ELF-1 (cell line): ENCODE measurements around the gene DNM2.
"Not testable (repeated sequence)": the region's sequence is repeated elsewhere in the genome, so short reads cannot be mapped to it uniquely, and the experiment has no call there.

Experiments used
- DNase-seq: peaks from one replicate; pipeline ENCODE4 v3.0.0-alpha.2; 2016; ENCODE audit warnings: low read depth, low spot score

The DNM2 gene

GRCh38 chr19:10751109-10751953 is 33.5 kb downstream of the DNM2 start:
- no peak for DNase-seq

GRCh38 chr19:10752237-10752912 is 34.5 kb downstream of the DNM2 start:
- no peak for DNase-seq

GRCh38 chr19:10752913-10753704 is 35.2 kb downstream of the DNM2 start:
- no peak for DNase-seq

- DNase-seq, result no peak
Observed at GRCh38 chr19:10756371-10756770, 38.5 kb downstream of the DNM2 start.

GRCh38 chr19:10756791-10757190 is 38.9 kb downstream of the DNM2 start:
- no peak for DNase-seq

DNA sequence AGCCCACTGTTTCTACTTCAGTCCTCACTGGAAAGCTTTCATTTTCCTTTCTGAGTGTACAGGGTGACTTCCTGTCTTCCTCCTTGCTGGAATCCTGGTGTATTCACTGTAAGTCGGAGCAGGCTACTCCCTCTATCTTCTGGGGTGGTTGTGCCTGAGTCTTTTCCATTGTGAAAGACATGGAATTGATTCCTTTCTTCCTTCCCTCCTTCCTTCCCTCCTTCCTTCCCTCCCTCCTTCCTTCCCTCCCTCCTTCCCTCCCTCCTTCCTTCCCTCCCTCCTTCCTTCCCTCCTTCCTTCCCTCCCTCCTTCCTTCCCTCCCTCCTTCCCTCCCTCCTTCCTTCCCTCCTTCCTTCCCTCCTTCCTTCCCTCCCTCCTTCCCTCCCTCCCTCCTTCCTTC is 40.2 kb downstream of the DNM2 start:
- not testable (repeated sequence) for DNase-seq

- no peak for DNase-seq
Observed at GRCh38 chr19:10758978-10759377, 41.1 kb downstream of the DNM2 start.

DNA sequence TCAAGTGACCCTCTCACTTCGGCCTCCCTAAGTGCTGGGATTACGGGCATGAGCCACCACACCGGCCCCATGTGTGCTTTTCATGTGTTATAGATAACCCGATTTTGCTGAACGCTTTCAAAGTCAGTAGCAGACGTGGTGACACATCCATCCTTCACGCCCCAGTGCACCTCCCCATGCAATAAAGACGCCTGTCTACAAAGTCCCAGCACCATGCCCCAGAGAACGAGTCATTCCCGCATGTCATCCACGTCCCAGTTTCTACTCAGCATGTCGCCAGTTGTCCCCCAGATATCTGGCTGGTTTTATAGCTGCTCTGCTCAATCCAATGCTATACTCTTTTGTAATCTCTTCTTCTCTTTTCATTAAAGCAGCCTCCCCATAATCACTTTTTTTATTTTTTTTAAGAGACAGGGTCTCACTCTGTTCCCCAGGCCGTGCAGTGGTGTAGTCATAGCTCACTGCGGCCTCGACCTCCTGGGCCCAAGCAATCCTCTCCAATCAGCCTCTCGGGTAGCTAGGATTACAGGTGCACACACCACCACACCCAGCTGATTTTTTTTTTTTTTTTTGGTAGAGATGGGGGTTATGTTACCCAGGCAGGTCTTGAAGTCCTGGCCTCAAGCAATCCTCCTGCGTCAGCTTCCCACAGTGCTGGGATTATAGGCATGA is 42.5 kb downstream of the DNM2 start:
- DNase-seq, result no peak

DNA sequence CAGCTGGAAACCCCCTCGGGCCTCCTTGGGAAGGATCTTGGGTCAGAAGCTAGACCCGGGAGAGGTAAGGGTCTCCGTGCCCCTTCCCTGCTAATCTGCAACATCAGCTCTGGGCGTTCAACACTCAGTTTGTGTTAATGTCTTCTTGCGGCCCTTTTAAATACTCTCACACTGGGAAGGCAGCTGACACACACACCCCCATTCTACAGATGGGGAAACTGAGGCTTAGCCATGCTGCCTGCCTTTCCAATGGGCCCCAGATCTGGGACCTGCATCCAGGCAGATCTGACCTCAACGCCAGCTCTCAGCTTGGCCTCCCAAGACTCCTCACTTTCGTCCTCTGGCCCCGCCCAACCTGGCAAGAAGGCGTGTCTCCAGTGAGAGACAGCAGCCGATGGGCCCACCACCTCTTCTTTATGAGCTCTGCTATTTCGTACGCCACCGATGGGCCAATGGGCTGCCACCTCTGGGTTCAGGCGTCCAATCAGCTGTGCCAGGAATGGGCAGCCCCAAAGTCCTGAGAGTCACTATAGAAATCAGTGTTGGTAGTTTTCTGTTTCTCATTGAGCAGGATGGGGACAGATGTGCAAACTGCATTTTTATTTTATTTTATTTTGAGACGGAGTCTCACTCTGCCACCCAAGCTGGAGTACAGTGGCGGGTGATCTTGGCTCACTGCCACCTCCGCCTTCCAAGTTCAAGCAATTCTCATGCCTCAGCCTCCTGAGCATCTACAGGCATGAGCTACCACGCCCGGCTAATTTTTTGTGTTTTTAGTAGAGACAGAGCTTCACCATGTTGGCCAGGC is 43.8 kb downstream of the DNM2 start:
- peak; percentile 29 for DNase-seq

DNA sequence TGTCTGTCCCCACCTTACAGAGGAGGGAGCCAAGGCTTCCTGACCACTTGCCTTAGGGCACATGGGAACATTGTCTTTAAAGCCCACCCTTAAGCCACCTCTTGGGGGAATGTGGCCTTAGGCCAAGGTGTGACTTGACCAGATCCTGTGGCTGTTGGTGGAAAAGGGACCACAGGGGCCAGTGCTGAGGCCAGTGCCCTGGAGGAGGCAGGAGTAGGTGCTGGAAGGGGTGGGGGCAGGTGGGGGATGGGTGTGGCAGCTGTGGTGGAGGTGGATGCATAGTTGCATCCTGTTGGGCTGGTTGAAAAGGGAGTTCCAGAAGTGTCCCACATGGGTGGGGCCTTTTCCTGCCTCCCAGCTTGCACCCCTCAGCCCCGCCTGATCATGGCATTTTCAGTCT is 44.8 kb downstream of the DNM2 start:
- DNase-seq, result peak; percentile 61

DNA sequence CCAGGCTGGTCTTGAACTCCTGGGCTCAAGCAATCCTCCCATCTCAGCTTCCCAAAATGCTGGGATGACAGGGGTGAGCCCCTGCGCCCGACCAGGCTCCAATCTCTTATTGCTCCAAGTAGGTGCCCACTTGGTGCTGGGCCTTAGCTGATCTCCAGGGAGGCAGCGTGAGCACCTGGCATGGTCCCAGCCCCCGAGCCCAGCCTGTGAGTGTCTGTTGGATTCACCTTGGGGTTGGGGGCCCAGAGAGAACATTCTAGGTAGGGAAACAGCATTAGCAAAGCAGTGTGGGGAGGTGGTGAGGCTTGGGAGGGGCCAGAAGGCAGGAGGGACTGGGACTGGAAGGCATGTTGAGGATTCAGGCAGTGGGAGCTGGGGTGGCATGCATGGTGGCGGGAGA is 45.5 kb downstream of the DNM2 start:
- no peak for DNase-seq

DNA sequence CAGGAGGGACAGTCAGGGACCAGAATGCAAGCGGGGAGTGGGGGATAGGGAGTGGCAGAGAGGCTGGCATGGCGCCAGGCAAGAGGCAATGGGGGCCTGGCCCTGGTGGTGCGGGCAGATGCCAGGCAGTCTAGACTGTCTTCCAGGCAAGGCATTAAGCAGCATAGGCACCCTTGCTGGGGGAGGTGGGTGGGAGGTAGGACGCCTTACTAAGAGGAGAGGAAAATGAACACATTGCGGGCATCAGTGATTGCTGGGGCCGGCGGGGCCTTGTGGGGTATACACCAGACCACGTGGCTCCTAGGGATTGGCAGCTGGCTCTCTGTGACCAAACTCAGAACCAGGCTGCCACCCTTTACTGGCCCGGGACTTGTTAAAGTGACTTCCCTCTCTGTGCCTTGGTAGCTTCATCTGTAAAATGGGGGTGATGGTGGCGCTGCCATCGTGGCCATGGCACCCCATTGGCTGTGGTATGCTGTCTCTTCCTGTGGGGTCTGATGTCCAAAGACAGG is 46.0 kb downstream of the DNM2 start:
- no peak for DNase-seq

- no peak for DNase-seq
Observed at GRCh38 chr19:10764340-10764894, 46.5 kb downstream of the DNM2 start.

- DNase-seq, result no peak
Observed at GRCh38 chr19:10766049-10766623, 48.3 kb downstream of the DNM2 start.

DNA sequence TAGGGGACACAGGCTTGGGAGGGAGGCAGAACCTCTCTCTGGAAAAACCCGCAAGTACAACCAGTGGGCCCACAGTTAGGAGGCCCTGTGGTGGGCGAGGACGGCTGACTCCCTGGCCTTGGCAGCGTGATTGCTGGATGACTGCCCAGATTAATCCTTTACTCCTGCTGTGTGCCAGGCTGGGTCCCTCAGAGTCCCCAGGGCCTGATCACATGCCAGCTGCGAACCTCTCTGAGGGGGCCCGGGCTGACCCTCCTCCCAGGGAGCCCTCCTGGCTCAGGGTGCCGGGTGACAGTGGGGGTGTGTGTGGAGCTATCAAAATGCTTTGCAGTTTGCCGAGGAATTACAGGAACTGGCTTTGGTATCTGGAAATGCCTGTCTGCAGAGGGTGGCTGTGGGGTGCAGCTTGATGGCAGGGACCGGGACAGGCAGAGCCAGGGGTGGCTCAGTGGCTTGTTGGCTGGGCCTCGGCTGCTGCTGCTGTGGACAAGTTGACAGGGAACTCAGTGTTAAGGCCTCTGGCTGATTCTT is 48.9 kb downstream of the DNM2 start:
- DNase-seq, result no peak

DNA sequence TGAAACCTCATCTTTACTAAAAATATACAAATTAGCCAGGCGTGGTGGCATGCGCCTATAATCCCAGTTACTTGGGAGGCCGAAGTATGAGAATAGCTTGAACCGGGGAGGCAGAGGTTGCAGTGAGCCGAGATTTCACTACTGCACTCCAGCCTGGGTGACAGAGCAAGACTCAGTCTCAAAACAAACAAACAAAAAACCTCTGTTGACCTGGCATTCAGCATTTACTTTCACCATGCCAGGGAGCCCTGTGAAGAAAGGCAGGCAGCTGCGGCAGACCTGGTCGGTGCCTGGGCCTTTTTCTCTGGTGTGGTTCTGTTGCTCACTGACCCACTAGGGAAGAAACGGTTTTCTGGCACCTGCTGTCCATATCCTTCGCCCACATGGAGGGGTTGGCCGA is 49.8 kb downstream of the DNM2 start:
- no peak for DNase-seq

DNA sequence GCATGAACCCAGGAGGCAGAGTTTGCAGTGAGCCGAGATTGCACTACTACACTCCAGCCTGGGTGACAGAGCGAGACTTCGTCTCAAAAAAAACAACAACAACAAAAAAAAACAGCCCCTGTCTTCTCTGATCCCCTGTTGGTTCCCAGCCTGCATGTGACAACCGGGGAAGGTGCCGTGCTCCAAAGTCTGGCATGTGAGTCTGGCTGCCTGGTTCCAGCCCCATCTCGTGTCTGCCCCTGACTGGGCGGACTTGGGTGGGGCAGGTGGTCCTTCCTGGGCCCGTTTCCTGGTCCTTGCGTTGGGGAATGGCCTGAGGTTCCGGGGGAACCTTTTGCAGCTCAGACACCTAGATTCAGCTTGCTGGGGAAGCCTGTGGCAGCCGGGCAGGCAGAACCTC is 50.5 kb downstream of the DNM2 start:
- DNase-seq, result no peak

DNA sequence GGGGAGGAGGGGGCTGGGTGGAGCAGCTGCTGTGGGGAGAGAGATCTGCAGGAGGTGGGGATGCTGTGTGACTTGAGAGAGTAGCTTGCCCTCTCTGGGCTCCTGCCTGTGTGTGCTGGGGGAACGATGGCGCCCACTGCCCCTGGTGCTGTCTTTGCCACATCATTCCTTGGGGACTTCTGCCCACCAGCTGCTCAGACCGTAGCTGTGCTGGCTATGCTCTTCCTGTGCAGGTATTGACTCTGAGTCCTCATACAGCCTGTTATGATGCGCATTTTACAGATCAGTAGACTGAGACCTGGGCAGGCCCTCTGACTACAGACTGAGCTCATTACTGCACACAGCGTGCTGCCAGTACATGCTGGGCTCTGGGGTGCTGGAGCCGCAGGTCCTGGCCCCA is 51.1 kb downstream of the DNM2 start:
- no peak for DNase-seq

- peak; percentile 48 for DNase-seq
Observed at GRCh38 chr19:10769533-10770491, 51.9 kb downstream of the DNM2 start.
